Cardiac fibroblast (primary cell): ENCODE results near the gene STK11.

Source experiments
- DNase-seq, 2 donors: peaks; one replicate each; pipeline versions ENCODE4 v3.0.0 to v3.0.0-alpha.2; 2010; ENCODE audit warnings: low read depth in 2 of 2
- H3K4me3 ChIP-seq, 2 donors: replicated peaks in 1 of 2; 1 replicate in 1 of 2; 2 replicates in 1 of 2; pipeline ENCODE4 v1.5.1; 2011; ENCODE audit warnings: low read depth in 2 of 2, low read length in 2 of 2, mild to moderate bottlenecking in 2 of 2, moderate library complexity in 1 of 2
- CTCF ChIP-seq: IDR thresholded peaks from one replicate; pipeline ENCODE4 v1.5.1; 2011; ENCODE audit warnings: low read depth, mild to moderate bottlenecking, low read length, inconsistent platforms

Gene STK11

GRCh38 chr19:1275260-1275975 lies 69.8 kb downstream of the STK11 start, which contains the start of gene FAM174C:
Gene FAM174C, plus strand, starts transcription at chr19:1275530. Its CDS starts 20 bp downstream, at chr19:1275550.
- H3K4me3 ChIP-seq, result peak within 1 kb of the TSS; percentile 66 to 71
- TF ChIP-seq CTCF, result no peak
- DNase-seq, result peak; percentile 97 to 98

- H3K4me3 ChIP-seq, result peak overlapping the region; percentile 66 to 71
- DNase-seq, result no peak
- TF ChIP-seq CTCF, result no peak
Measured at GRCh38 chr19:1275976-1276627, 70.5 kb downstream of the STK11 start.

GRCh38 chr19:1276628-1277022 lies 71.0 kb downstream of the STK11 start:
- no peak for DNase-seq
- H3K4me3 ChIP-seq, result peak overlapping the region; percentile 66 to 71
- TF ChIP-seq CTCF, result no peak

GRCh38 chr19:1277061-1277460 lies 71.5 kb downstream of the STK11 start:
- H3K4me3 ChIP-seq, result no peak overlapping the region
- no peak for TF ChIP-seq CTCF
- DNase-seq, result no peak
